SK-N-SH (cell line): ENCODE measurements around the gene IFNA21. TPM values are rescaled to one million over a fixed set of nuclear protein-coding genes. Genes with fewer than 3 reads are reported as not detected.

Source experiments
- CTCF ChIA-PET: fragments of 300-600, 350-600 bp; formaldehyde crosslinking; extraction: SDS; loops from one replicate; lab custom pipeline; 2021; lab: Yijun Ruan, JAX
- POLR2A ChIA-PET: fragments of 350-600 bp; sonication (Branson Sonifier 250); formaldehyde crosslinking; extraction: SDS; loops from one replicate; lab custom pipeline; 2020; ENCODE audit warnings: antibody characterized with exemption, inconsistent platforms; lab: Yijun Ruan, JAX
- DNase-seq: peaks from one replicate; pipeline ENCODE4 v3.0.0; 2012
- H2AFZ ChIP-seq: fragments of 200-600 bp; sonication (generic); 2 replicates; pipeline ENCODE4 v1.8.1; 2016; ENCODE audit warnings: antibody characterized with exemption, mild to moderate bottlenecking, low read depth
- H3F3A ChIP-seq: fragments of 200-600 bp; sonication (generic); replicated peaks from 2 replicates; pipeline ENCODE3; 2016; ENCODE audit warnings: antibody characterized with exemption, mild to moderate bottlenecking; ENCODE audit not compliant: insufficient read depth
- H3K27ac ChIP-seq, 2 experiments: fragments of 200-500 bp in 1 of 2; fragments of 200-600 bp in 1 of 2; sonication (Bioruptor generic) in 1 of 2; sonication (generic), shearing (Covaris generic) in 1 of 2; 2 replicates each; pipeline versions ENCODE4 v1.5.1 to v1.6.1; 2014 to 2016; ENCODE audit warnings: low read depth in 2 of 2, inconsistent platforms in 1 of 2, low read length in 1 of 2, mild to moderate bottlenecking in 1 of 2, mixed read lengths in 1 of 2
- H3K27me3 ChIP-seq: fragments of 200-600 bp; sonication (generic), shearing (Covaris generic); 2 replicates; pipeline ENCODE4 v1.6.1; 2016; ENCODE audit warnings: mixed run types; ENCODE audit not compliant: insufficient read depth
- H3K36me3 ChIP-seq, 2 experiments: fragments of 200-500 bp in 1 of 2; fragments of 200-600 bp in 1 of 2; sonication (Bioruptor generic) in 1 of 2; sonication (generic) in 1 of 2; replicated peaks in 1 of 2; 2 replicates each; pipeline versions ENCODE3 to v1.5.1; 2014 to 2016; ENCODE audit warnings: low read length in 1 of 2, mild to moderate bottlenecking in 1 of 2; ENCODE audit not compliant: insufficient read depth in 2 of 2, control insufficient read depth in 1 of 2
- H3K4me1 ChIP-seq, 2 experiments: fragments of 200-500 bp in 1 of 2; fragments of 200-600 bp in 1 of 2; sonication (Bioruptor generic) in 1 of 2; sonication (generic), shearing (Covaris generic) in 1 of 2; 2 replicates each; pipeline versions ENCODE4 v1.5.1 to v1.6.1; 2014 to 2016; ENCODE audit warnings: low read depth in 1 of 2, low read length in 1 of 2, mixed run types in 1 of 2; ENCODE audit not compliant: insufficient read depth in 2 of 2, control insufficient read depth in 1 of 2
- H3K4me2 ChIP-seq: fragments of 200-600 bp; sonication (generic), shearing (Covaris generic); 2 replicates; pipeline ENCODE4 v1.6.1; 2017; ENCODE audit warnings: mixed run types
- H3K4me3 ChIP-seq, 2 experiments: fragments of 200-500 bp in 1 of 2; fragments of 200-600 bp in 1 of 2; sonication (Bioruptor generic) in 1 of 2; sonication (generic), shearing (Covaris generic) in 1 of 2; 2 replicates each; pipeline versions ENCODE4 v1.5.1 to v1.8.1; 2014 to 2016; ENCODE audit warnings: low read depth in 2 of 2, inconsistent platforms in 1 of 2, low read length in 1 of 2, mild to moderate bottlenecking in 1 of 2, mixed read lengths in 1 of 2, moderate library complexity in 1 of 2
- H3K79me2 ChIP-seq: fragments of 200-600 bp; sonication (generic); 2 replicates; pipeline ENCODE4 v1.8.1; 2017; ENCODE audit warnings: mild to moderate bottlenecking; ENCODE audit not compliant: insufficient read depth
- H3K9ac ChIP-seq: fragments of 200-600 bp; sonication (generic); 2 replicates; pipeline ENCODE4 v1.6.1; 2017; ENCODE audit warnings: mixed run types
- H3K9me2 ChIP-seq: fragments of 200-600 bp; sonication (generic); 2 replicates; pipeline ENCODE4 v1.6.1; 2017; ENCODE audit warnings: mixed run types
- H3K9me3 ChIP-seq: fragments of 200-600 bp; sonication (generic); 2 replicates; pipeline ENCODE4 v1.6.1; 2017; ENCODE audit warnings: mixed run types, mild to moderate bottlenecking, moderate library complexity
- H4K20me1 ChIP-seq: fragments of 200-600 bp; sonication (generic); 2 replicates; pipeline ENCODE4 v1.6.1; 2017; ENCODE audit warnings: mild to moderate bottlenecking, mixed run types; ENCODE audit not compliant: insufficient read depth
- CHD2 ChIP-seq: fragments of 150-350 bp; IDR thresholded peaks from 2 replicates; pipeline ENCODE4 v1.6.1; 2018; ENCODE audit warnings: low read length; ENCODE audit not compliant: partially characterized antibody
- CTCF ChIP-seq: fragments of 200-600 bp; sonication (generic); IDR thresholded peaks from 2 replicates; pipeline ENCODE4 v1.6.1; 2017; ENCODE audit warnings: antibody characterized with exemption, mild to moderate bottlenecking, moderate library complexity
- FOXJ3 ChIP-seq: sonication (generic); formaldehyde crosslinking; IDR thresholded peaks from 2 replicates; pipeline ENCODE4 v1.5.1; 2020; ENCODE audit warnings: mild to moderate bottlenecking, missing genetic modification reagents
- GABPA ChIP-seq: IDR thresholded peaks from 2 replicates; pipeline ENCODE4 v1.4.0; 2012; ENCODE audit warnings: low read depth, mild to moderate bottlenecking
- MXI1 ChIP-seq: IDR thresholded peaks from 2 replicates; pipeline ENCODE4 v1.6.1; 2012; ENCODE audit warnings: mild to moderate bottlenecking, low read depth, low read length, improper control_type of control experiment
- RCOR1 ChIP-seq: fragments of 150-350 bp; IDR thresholded peaks from 2 replicates; pipeline ENCODE4 v1.6.1; 2017; ENCODE audit warnings: antibody characterized with exemption, low read length
- REST ChIP-seq: IDR thresholded peaks from 2 replicates; pipeline ENCODE4 v1.6.1; 2012; ENCODE audit warnings: mild to moderate bottlenecking, low read depth, low read length, moderate library complexity
- TAF1 ChIP-seq: IDR thresholded peaks from 2 replicates; pipeline ENCODE4 v1.6.1; 2012; ENCODE audit warnings: low read depth, mild to moderate bottlenecking, low read length, moderate library complexity, borderline replicate concordance
- TEAD4 ChIP-seq: IDR thresholded peaks from 2 replicates; pipeline ENCODE4 v1.4.0; 2012; ENCODE audit warnings: mild to moderate bottlenecking, borderline replicate concordance; ENCODE audit not compliant: insufficient read depth
- USF1 ChIP-seq: IDR thresholded peaks from 2 replicates; pipeline ENCODE4 v1.4.0; 2012; ENCODE audit warnings: low read depth, borderline replicate concordance
- USF2 ChIP-seq: fragments of 150-350 bp; IDR thresholded peaks from 2 replicates; pipeline ENCODE4 v1.6.1; 2017; ENCODE audit warnings: antibody characterized with exemption, low read length, low read depth, borderline replicate concordance
- WGBS: methylation state at CpG from one replicate; pipeline ENCODE4 v1.1.6; 2017; ENCODE audit warnings: low lambda C conversion rate; 5-methylcytosine and 5-hydroxymethylcytosine counted together
- polyA plus RNA-seq, 3 experiments: library from polyadenylated mRNA; depleted of rRNA; stranded (reverse); fragments of >200 nt; gene quantifications; 2 replicates each; pipeline ENCODE4 v1.2.3, GENCODE V29; 2012

IFNA21 gene
- polyA plus RNA-seq, 1 of the 3 experiments (the other 2 are of a cell fraction), result not detected

GRCh38 chr9:21160178-21160577, 6.3 kb downstream of the IFNA21 start:
- H3K4me2 ChIP-seq, result no peak overlapping the region
- ChIA-PET POLR2A (no interaction called here), CTCF (interaction anchor here (1.9 kb wide), 1 partner anchor 23 kb away, joined by 9 read pairs; no protein-coding TSS in a partner anchor)
- no peaks in the 10 kb centered on the region for H3K9me3 ChIP-seq
- no peaks in the 10 kb centered on the region for H3K9me2 ChIP-seq
- no peaks in the 10 kb centered on the region for H3K4me1 ChIP-seq
- 0% methylated on average over 1 of the region's 1 CpG for WGBS
- H3K9ac ChIP-seq, result no peak overlapping the region
- H3K27ac ChIP-seq, result no peak overlapping the region
- no peaks in the 10 kb centered on the region for H3K79me2 ChIP-seq
- H3K36me3 ChIP-seq, result no peaks in the 10 kb centered on the region
- H3K27me3 ChIP-seq, result no peaks in the 10 kb centered on the region
- no peak overlapping the region for H2AFZ ChIP-seq
- no peaks in the 10 kb centered on the region for H4K20me1 ChIP-seq
- TF ChIP-seq TAF1 (no peak), MXI1 (no peak), FOXJ3 (CRISPR knock-in tag) (no peak), GABPA (no peak), CHD2 (no peak), RCOR1 (no peak)
- no peaks in the 10 kb centered on the region for H3F3A ChIP-seq
- H3K4me3 ChIP-seq, result no peak overlapping the region
- no peak for DNase-seq

- Histone ChIP-seq H3K79me2 (no peaks in the 10 kb centered on the region), H3K36me3 (no peaks in the 10 kb centered on the region), H3K9me2 (no peaks in the 10 kb centered on the region), H3K27ac (no peak overlapping the region), H3K4me1 (no peaks in the 10 kb centered on the region; a peak in 1 of 4 replicates), H2AFZ (no peak overlapping the region), H3K9ac (no peak overlapping the region), H4K20me1 (no peaks in the 10 kb centered on the region), H3K4me2 (no peak overlapping the region), H3K4me3 (no peak overlapping the region), H3K27me3 (no peaks in the 10 kb centered on the region), H3F3A (no peaks in the 10 kb centered on the region), H3K9me3 (no peaks in the 10 kb centered on the region)
- DNase-seq, result no peak
- ChIA-PET CTCF (interaction anchor here (1.5 kb wide), 1 partner anchor 80 kb away, joined by 4 read pairs; no protein-coding TSS in a partner anchor), POLR2A (no interaction called here)
- no peak for TF ChIP-seq USF2
- no peak for TF ChIP-seq TEAD4
- no peak for TF ChIP-seq TAF1
- no peak for TF ChIP-seq CTCF
- no peak for TF ChIP-seq REST
- TF ChIP-seq GABPA, result no peak
- no peak for TF ChIP-seq USF1
- 32% methylated on average over 2 of the region's 2 CpGs for WGBS
Observed at GRCh38 chr9:21155501-21155900, 11.0 kb downstream of the IFNA21 start.
